Thyroid gland (tissue), 4 donors: ENCODE data around the gene ADRA2B. TPM values are rescaled to one million over a fixed set of nuclear protein-coding genes. Genes with fewer than 3 reads are reported as not detected.

ENCODE experiments used
- DNase-seq, 2 donors: peaks; one replicate each; pipeline ENCODE4 v3.0.0-alpha.2; 2019
- H3K27ac ChIP-seq, 3 donors: fragments of 200-600 bp; sonication (generic); 1 replicate in 2 of 3; 2 replicates in 1 of 3; pipeline ENCODE4 v1.5.1; 2016 to 2019; ENCODE audit warnings: mild to moderate bottlenecking in 1 of 3, moderate library complexity in 1 of 3
- H3K27me3 ChIP-seq: fragments of 200-600 bp; sonication (generic); one replicate; pipeline ENCODE4 v1.5.1; 2019
- H3K36me3 ChIP-seq, 2 donors: fragments of 200-600 bp; sonication (generic); one replicate each; pipeline ENCODE4 v1.5.1; 2016 to 2019
- H3K4me1 ChIP-seq, 2 donors: fragments of 200-600 bp; sonication (generic); one replicate each; pipeline ENCODE4 v1.5.1; 2017 to 2019
- H3K4me3 ChIP-seq, 3 donors: fragments of 200-600 bp; sonication (generic); replicated peaks in 1 of 3; 1 replicate in 2 of 3; 2 replicates in 1 of 3; pipeline ENCODE4 v1.5.1; 2016; ENCODE audit warnings: mild to moderate bottlenecking in 1 of 3
- H3K9me3 ChIP-seq: fragments of 200-600 bp; sonication (generic); one replicate; pipeline ENCODE4 v1.5.1; 2017
- CTCF ChIP-seq, 6 experiments: fragments of 200-600 bp in 3 of 6; fragments of 450-650 bp in 3 of 6; sonication (generic) in 3 of 6; IDR thresholded peaks; one replicate each; pipeline ENCODE4 v1.5.1; 2016 to 2019; ENCODE audit warnings: antibody characterized with exemption in 6 of 6, mild to moderate bottlenecking in 2 of 6, inconsistent platforms in 1 of 6, moderate library complexity in 1 of 6
- POLR2A ChIP-seq, 2 donors: fragments of 450-650 bp; IDR thresholded peaks; one replicate each; pipeline ENCODE4 v1.6.1; 2017; ENCODE audit warnings: antibody characterized with exemption in 2 of 2, mild to moderate bottlenecking in 2 of 2, moderate library complexity in 1 of 2
- WGBS, 2 donors: methylation state at CpG; one replicate each; pipeline ENCODE4 v1.1.5; 2017; 5-methylcytosine and 5-hydroxymethylcytosine counted together
- intact Hi-C: fragments of 100-400 bp; cut with DNase I; formaldehyde crosslinking; loops from one replicate; pipeline ENCODE4 v1.15.1; 2023
- total RNA-seq, 4 donors: library from RNA; depleted of rRNA; stranded (reverse); fragments of >200 nt; gene quantifications; one replicate each; pipeline ENCODE4 v1.2.3, GENCODE V29; 2016

Gene ADRA2B
- total RNA-seq, 4 donors from 2014 or later = 0.13 to 2.1 (median 1.0) TPM

- no peak overlapping the region for H3K4me3 ChIP-seq
- 93 to 98% methylated on average over 6 of the region's 6 CpGs for WGBS, 2 donors
- H3K27ac ChIP-seq = no peak overlapping the region
- peaks cover 5 to 34% of the 10 kb centered on the region in 2 donors for H3K4me1 ChIP-seq
- no peaks in the 10 kb centered on the region for H3K9me3 ChIP-seq
- TF ChIP-seq POLR2A (IDR thresholded peaks at IDR 0.05) = no peak
- TF ChIP-seq CTCF (IDR thresholded peaks at IDR 0.05) = no peak
- H3K27me3 ChIP-seq = no peaks in the 10 kb centered on the region
- intact Hi-C loops = no loop called here
- no peaks in the 10 kb centered on the region for H3K36me3 ChIP-seq
- DNase-seq = no peak
Measured at GRCh38 chr2:96150007-96150640, 33.8 kb upstream of the ADRA2B start.

GRCh38 chr2:96148410-96149217 is 32.2 kb upstream of the ADRA2B start:
- no peak overlapping the region for H3K27ac ChIP-seq
- H3K4me1 ChIP-seq = peaks cover 12 to 43% of the 10 kb centered on the region in 2 donors
- TF ChIP-seq POLR2A (IDR thresholded peaks at IDR 0.05) (peak in 1 of 2 donors; percentile 18), CTCF (IDR thresholded peaks at IDR 0.05) (no peak)

GRCh38 chr2:96147593-96148201 is 31.3 kb upstream of the ADRA2B start:
- no peak for DNase-seq
- intact Hi-C loops = loop anchor here (5.0 kb wide), 1 partner anchor 120 kb away; the partner anchor contains the start of genes CIAO1 and TMEM127
- Histone ChIP-seq H3K27me3 (no peaks in the 10 kb centered on the region), H3K9me3 (no peaks in the 10 kb centered on the region), H3K4me1 (peaks cover 12 to 43% of the 10 kb centered on the region in 2 donors), H3K36me3 (no peaks in the 10 kb centered on the region), H3K4me3 (no peak overlapping the region), H3K27ac (no peak overlapping the region)
- TF ChIP-seq POLR2A (IDR thresholded peaks at IDR 0.05) = no peak
- 67 to 74% methylated on average over 9 of the region's 9 CpGs for WGBS, 2 donors

More at GRCh38 chr2:96148410-96149217, 32.2 kb upstream of the ADRA2B start:
- Histone ChIP-seq H3K27me3 (no peaks in the 10 kb centered on the region), H3K4me3 (no peak overlapping the region), H3K36me3 (no peaks in the 10 kb centered on the region), H3K9me3 (no peaks in the 10 kb centered on the region)
- DNase-seq = peak; percentile 62 to 70
- WGBS, 2 donors = 63 to 71% methylated on average over 6 to 11 of the region's 29 CpGs
- intact Hi-C loops = loop anchor here (5.0 kb wide), 1 partner anchor 119 kb away; the partner anchor contains the start of genes CIAO1 and TMEM127

- H3K27me3 ChIP-seq = no peaks in the 10 kb centered on the region
- intact Hi-C loops = loop anchor here (5.0 kb wide), 1 partner anchor 120 kb away; the partner anchor contains the start of genes CIAO1 and TMEM127
- H3K9me3 ChIP-seq = no peaks in the 10 kb centered on the region
- H3K4me1 ChIP-seq = peaks cover 9 to 38% of the 10 kb centered on the region in 2 donors
- H3K27ac ChIP-seq = no peak overlapping the region
- no peak overlapping the region for H3K4me3 ChIP-seq
- no peaks in the 10 kb centered on the region for H3K36me3 ChIP-seq
- WGBS, 2 donors = 56 to 61% methylated on average over 7 to 9 of the region's 9 CpGs
- TF ChIP-seq CTCF (IDR thresholded peaks at IDR 0.05) (no peak), POLR2A (IDR thresholded peaks at IDR 0.05) (no peak)
- DNase-seq = peak in 1 of 2 donors; percentile 3
Measured at GRCh38 chr2:96146881-96147592, 30.7 kb upstream of the ADRA2B start.
